HepG2 (cell line): ENCODE results near the gene BATF3. TPM values are rescaled to one million over a fixed set of nuclear protein-coding genes. Genes with fewer than 3 reads are reported as not detected.

Experiments used
- ATAC-seq: fragments of 200-7000 bp; cut with Tn5 transposase; 3 replicates; pipeline ENCODE4 v1.9.1; 2020; ENCODE audit warnings: mild to moderate bottlenecking, moderate library complexity
- BruUV-seq: library from RNA; stranded (reverse); fragments of 400-500 nt; replicated peaks from 2 replicates; lab custom pipeline; 2021; lab: Mats Ljungman, UMichigan
- CTCF ChIA-PET: fragments of 300-600 bp; formaldehyde crosslinking; extraction: SDS; loops from one replicate; lab custom pipeline; 2021; ENCODE audit warnings: low total read pairs, inconsistent platforms, low intra/inter-chr PET ratio; lab: Yijun Ruan, JAX
- POLR2A ChIA-PET: fragments of 350-600 bp; sonication (Branson Sonifier 250); formaldehyde crosslinking; loops from one replicate; lab custom pipeline; 2020; ENCODE audit warnings: antibody characterized with exemption, inconsistent platforms; lab: Yijun Ruan, JAX
- DNase-seq: peaks from one replicate; pipeline ENCODE4 v3.0.0-alpha.2; 2015; ENCODE audit warnings: low spot score
- FAIRE-seq: peaks from 3 replicates; lab custom pipeline; 2011; peaks lifted over from hg19 to GRCh38; lab: Jason Lieb, UNC
- H2AFZ ChIP-seq: one replicate; pipeline ENCODE4 v1.6.1; 2011; ENCODE audit warnings: low read length, inconsistent platforms
- H3K27ac ChIP-seq: fragments of 300-600 bp; 3 replicates; pipeline ENCODE4 v1.8.0; 2011; ENCODE audit warnings: mixed run types, mild to moderate bottlenecking, mixed read lengths, low read length, inconsistent platforms; ENCODE audit not compliant: insufficient read depth; ENCODE audit errors: extremely low read length
- H3K27me3 ChIP-seq, 2 experiments: fragments of 200-600 bp in 1 of 2; 2 replicates in 1 of 2; 3 replicates in 1 of 2; pipeline versions ENCODE4 v1.6.0 to v1.8.0; 2011; ENCODE audit warnings: low read length in 2 of 2, mild to moderate bottlenecking in 2 of 2, moderate library complexity in 2 of 2, inconsistent platforms in 1 of 2; ENCODE audit not compliant: insufficient read depth in 2 of 2, control insufficient read depth in 1 of 2
- H3K36me3 ChIP-seq, 2 experiments: fragments of 200-600 bp in 1 of 2; replicated peaks in 1 of 2; 2 replicates in 1 of 2; 3 replicates in 1 of 2; pipeline versions ENCODE4 v1.5.1 to v1.8.0; 2011; ENCODE audit warnings: low read length in 2 of 2, inconsistent platforms in 1 of 2; ENCODE audit not compliant: insufficient read depth in 2 of 2, control insufficient read depth in 1 of 2
- H3K4me1 ChIP-seq: 2 replicates; pipeline ENCODE4 v1.5.1; 2012; ENCODE audit warnings: low read length, inconsistent platforms; ENCODE audit not compliant: insufficient read depth
- H3K4me2 ChIP-seq: 2 replicates; pipeline ENCODE4 v1.6.0; 2011; ENCODE audit warnings: low read depth, low read length, inconsistent platforms
- H3K4me3 ChIP-seq, 3 experiments: fragments of 200-600 bp in 1 of 3; sonication (generic), shearing (Covaris generic) in 1 of 3; replicated peaks in 1 of 3; 2 replicates each; pipeline ENCODE4 v1.5.1; 2011 to 2016; ENCODE audit warnings: low read length in 3 of 3, inconsistent platforms in 2 of 3, low read depth in 2 of 3, mild to moderate bottlenecking in 2 of 3, control low read depth in 1 of 3, mixed read lengths in 1 of 3; ENCODE audit not compliant: insufficient read depth in 1 of 3
- H3K79me2 ChIP-seq: one replicate; pipeline ENCODE4 v1.6.1; 2011; ENCODE audit warnings: low read length, inconsistent platforms; ENCODE audit not compliant: insufficient read depth
- H3K9ac ChIP-seq: 2 replicates; pipeline ENCODE4 v1.6.0; 2011; ENCODE audit warnings: mild to moderate bottlenecking, low read depth, low read length, inconsistent platforms; ENCODE audit not compliant: insufficient read depth
- H3K9me3 ChIP-seq: 2 replicates; pipeline ENCODE4 v1.5.1; 2012; ENCODE audit warnings: mild to moderate bottlenecking, low read length
- H4K20me1 ChIP-seq: 2 replicates; pipeline ENCODE4 v1.6.0; 2011; ENCODE audit warnings: inconsistent platforms, mild to moderate bottlenecking, low read length, moderate library complexity; ENCODE audit not compliant: insufficient read depth
- EEA1 ChIP-seq: sonication (generic); formaldehyde crosslinking; IDR thresholded peaks from 2 replicates; pipeline ENCODE4 v1.5.1; 2020; ENCODE audit warnings: mild to moderate bottlenecking, missing genetic modification reagents, borderline replicate concordance
- MAF1 ChIP-seq: sonication (generic); formaldehyde crosslinking; IDR thresholded peaks from 2 replicates; pipeline ENCODE4 v1.5.0; 2020; ENCODE audit warnings: missing genetic modification reagents, borderline replicate concordance
- NKX3-1 ChIP-seq: sonication (generic); formaldehyde crosslinking; IDR thresholded peaks from 2 replicates; pipeline ENCODE4 v1.5.0; 2020; ENCODE audit warnings: missing genetic modification reagents
- ZBTB1 ChIP-seq: sonication (generic); formaldehyde crosslinking; IDR thresholded peaks from 2 replicates; pipeline ENCODE4 v1.4.0; 2020; ENCODE audit warnings: missing genetic modification reagents, borderline replicate concordance
- ZFP36L2 ChIP-seq: sonication (generic); formaldehyde crosslinking; IDR thresholded peaks from 2 replicates; pipeline ENCODE4 v1.4.0; 2020; ENCODE audit warnings: missing genetic modification reagents
- ZNF274 ChIP-seq: sonication (generic); formaldehyde crosslinking; IDR thresholded peaks from 2 replicates; pipeline ENCODE4 v1.5.1; 2020; ENCODE audit warnings: mild to moderate bottlenecking, missing genetic modification reagents
- ZNF563 ChIP-seq: sonication (generic); formaldehyde crosslinking; IDR thresholded peaks from 2 replicates; pipeline ENCODE4 v1.8.0; 2022; ENCODE audit warnings: mild to moderate bottlenecking, moderate library complexity, missing genetic modification reagents
- ZNF614 ChIP-seq: IDR thresholded peaks from 2 replicates; pipeline ENCODE4 v1.6.1; 2018; ENCODE audit warnings: missing biosample characterization, missing genetic modification reagents, inconsistent platforms, borderline replicate concordance
- ZNF850 ChIP-seq: sonication (generic); formaldehyde crosslinking; conservative IDR thresholded peaks from 2 replicates; pipeline ENCODE4 v1.9.0; 2021; ENCODE audit warnings: mild to moderate bottlenecking, missing genetic modification reagents
- WGBS: methylation state at CpG from one replicate; pipeline ENCODE4 v1.1.6; 2017; ENCODE audit warnings: low lambda C conversion rate; 5-methylcytosine and 5-hydroxymethylcytosine counted together
- in situ Hi-C: cut with HindIII; loops from 2 replicates; pipeline ENCODE4 v1.10.0; 2017; ENCODE audit warnings: low pct_unique_long_range_greater_than_20kb; ENCODE audit not compliant: extremely low pct_ligation_motif_present
- intact Hi-C: fragments of 100-400 bp; cut with micrococcal nuclease; formaldehyde crosslinking; loops from one replicate; pipeline ENCODE4 v1.10.0; 2022; ENCODE audit not compliant: unreplicated experiment
- polyA plus RNA-seq, 8 experiments: library from polyadenylated mRNA; depleted of rRNA in 3 of 8; stranded (reverse) in 7 of 8; unstranded in 1 of 8; fragments of >200 nt; fragmentation: Illumina TruSeq in 4 of 8; extraction: Trizol in 4 of 8; gene quantifications; 2 replicates each; pipeline versions ENCODE4 v1.2.1 to v1.2.3, GENCODE V29; 2011 to 2016; ENCODE audit warnings: low read depth in 4 of 8, missing spikeins in 1 of 8, mixed read lengths in 1 of 8; ENCODE audit not compliant: insufficient read depth in 1 of 8
- total RNA-seq, 5 experiments: library from RNA; depleted of rRNA; stranded (reverse); fragments of >200 nt; fragmentation: Illumina TruSeq; extraction: Trizol; gene quantifications; 2 replicates each; pipeline ENCODE4 v1.2.3, GENCODE V29; 2016; ENCODE audit warnings: low read depth in 1 of 5
- TF ChIP-seq, protein P1 (sequence below): sonication (generic); formaldehyde crosslinking; IDR thresholded peaks from 2 replicates; pipeline ENCODE4 v1.8.0; 2022; ENCODE audit warnings: mild to moderate bottlenecking, missing genetic modification reagents, moderate library complexity
- TF ChIP-seq, protein P2 (sequence below): sonication (generic); formaldehyde crosslinking; IDR thresholded peaks from 2 replicates; pipeline ENCODE4 v1.8.1; 2023; ENCODE audit warnings: mild to moderate bottlenecking, moderate library complexity, missing genetic modification reagents
- TF ChIP-seq, protein P3 (sequence below): sonication (generic); formaldehyde crosslinking; IDR thresholded peaks from 2 replicates; pipeline ENCODE4 v1.4.0; 2020; ENCODE audit warnings: missing genetic modification reagents, borderline replicate concordance
- TF ChIP-seq, protein P4 (sequence below): sonication (generic); formaldehyde crosslinking; IDR thresholded peaks from 2 replicates; pipeline ENCODE4 v1.5.0; 2020; ENCODE audit warnings: missing genetic modification reagents

BATF3 gene
- total and polyA plus RNA-seq, 2 of the 13 experiments (the other 11 are each of a cell fraction or from before 2014, with no cell fraction given): 0.13 TPM; not detected in 1

DNA sequence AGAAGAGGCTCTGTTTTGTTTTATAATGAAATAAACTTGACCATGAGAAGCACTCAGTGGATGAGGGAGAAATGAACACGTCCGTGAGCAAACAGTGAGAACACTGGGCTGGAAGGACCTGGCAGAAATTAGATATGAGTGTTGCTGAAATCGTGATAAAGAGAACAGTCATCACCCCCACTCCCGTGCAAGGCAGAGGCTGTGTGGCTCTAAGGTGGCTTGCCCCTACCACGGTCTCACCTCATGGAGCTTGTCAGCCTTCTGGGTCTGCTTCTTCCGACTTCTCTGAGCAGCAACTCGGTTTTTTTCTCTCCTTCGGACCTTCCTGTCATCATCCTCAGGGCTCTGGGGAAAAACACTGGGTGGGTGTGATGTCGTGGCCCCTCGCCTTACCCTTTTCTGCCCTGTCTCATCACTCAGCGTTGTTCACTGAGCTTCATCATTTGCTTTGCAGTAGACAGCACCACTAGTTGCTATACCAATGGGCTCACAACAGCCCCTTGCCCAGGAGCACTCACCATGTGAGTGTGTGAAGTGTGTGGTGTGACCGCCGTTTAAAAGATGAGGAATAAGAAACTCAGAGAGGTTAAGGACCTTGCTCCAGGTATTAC lies 2.8 kb downstream of the BATF3 start (continued):
- TF ChIP-seq NKX3-1 (CRISPR knock-in tag): no peak
- no peak for TF ChIP-seq ZNF614 (CRISPR knock-in tag)
- TF ChIP-seq, protein P1, sequence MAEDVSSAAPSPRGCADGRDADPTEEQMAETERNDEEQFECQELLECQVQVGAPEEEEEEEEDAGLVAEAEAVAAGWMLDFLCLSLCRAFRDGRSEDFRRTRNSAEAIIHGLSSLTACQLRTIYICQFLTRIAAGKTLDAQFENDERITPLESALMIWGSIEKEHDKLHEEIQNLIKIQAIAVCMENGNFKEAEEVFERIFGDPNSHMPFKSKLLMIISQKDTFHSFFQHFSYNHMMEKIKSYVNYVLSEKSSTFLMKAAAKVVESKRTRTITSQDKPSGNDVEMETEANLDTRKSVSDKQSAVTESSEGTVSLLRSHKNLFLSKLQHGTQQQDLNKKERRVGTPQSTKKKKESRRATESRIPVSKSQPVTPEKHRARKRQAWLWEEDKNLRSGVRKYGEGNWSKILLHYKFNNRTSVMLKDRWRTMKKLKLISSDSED (CRISPR knock-in tag): no peak

DNA sequence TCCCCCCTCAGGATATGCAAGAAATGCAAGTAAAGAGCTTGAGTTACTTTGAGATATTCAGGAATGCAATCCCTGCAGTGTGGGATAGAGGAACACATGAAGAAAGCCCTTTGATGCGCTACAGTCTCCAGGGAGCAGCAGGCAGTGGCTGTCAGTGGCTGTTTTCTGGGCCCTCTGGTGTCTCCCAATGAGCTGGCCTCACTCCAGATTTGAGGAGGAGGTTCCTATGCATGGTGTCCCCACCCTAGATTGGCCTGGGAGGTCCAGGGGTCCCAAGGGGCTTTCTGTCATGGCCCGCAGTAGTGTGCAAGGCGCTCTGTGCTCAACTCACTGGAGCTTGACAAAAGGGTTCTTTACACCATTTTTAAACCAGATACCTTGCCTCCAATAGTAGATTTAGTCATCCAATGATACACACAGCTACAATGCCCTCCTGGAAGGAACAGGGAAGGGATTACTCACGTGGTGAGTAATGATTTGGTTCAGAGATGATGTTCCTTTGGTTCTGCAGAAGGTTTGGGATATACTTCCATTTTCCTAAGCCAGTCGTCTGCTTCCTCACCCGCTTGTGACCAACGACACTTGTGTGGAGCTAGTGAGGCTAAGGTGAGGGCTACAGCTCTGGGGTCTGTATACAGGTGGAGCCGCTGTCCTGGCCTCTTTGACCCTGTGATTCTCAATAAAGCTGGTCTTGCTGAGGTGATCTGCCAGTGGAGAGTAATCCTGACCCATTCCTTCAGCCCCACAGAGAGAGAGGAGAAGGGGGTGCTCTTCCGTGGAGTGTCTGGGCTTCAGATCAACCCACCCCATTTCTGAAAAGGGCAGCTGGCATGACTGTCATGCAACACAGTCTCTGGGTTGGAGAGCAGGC lies 6.6 kb downstream of the BATF3 start:
- Histone ChIP-seq H3K79me2 (no peaks in the 10 kb centered on the region), H2AFZ (no peak overlapping the region), H3K4me3 (no peak overlapping the region), H3K4me1 (peaks cover 11% of the 10 kb centered on the region), H3K4me2 (no peak overlapping the region), H3K36me3 (no peaks in the 10 kb centered on the region), H3K27ac (no peak overlapping the region), H4K20me1 (no peaks in the 10 kb centered on the region), H3K27me3 (peaks cover 7 to 79% of the 10 kb centered on the region in 2 experiments; a peak in 4 of 5 replicates), H3K9ac (no peak overlapping the region), H3K9me3 (no peaks in the 10 kb centered on the region)
- ATAC-seq (no peak), DNase-seq (no peak), FAIRE-seq (no peak)
- ChIA-PET POLR2A (no interaction called here), CTCF (no interaction called here)
- intact Hi-C loops (no loop called here), in situ Hi-C loops (no loop called here)
- BruUV-seq: no TSS peak
- WGBS: 78% methylated on average over 7 of the region's 9 CpGs
- TF ChIP-seq MAF1 (no peak), ZFP36L2 (CRISPR knock-in tag) (no peak), EEA1 (CRISPR knock-in tag) (no peak), ZBTB1 (no peak), ZNF850 (CRISPR knock-in tag) (no peak), ZNF563 (no peak), ZNF274 (CRISPR knock-in tag) (no peak)
- TF ChIP-seq, protein P2, sequence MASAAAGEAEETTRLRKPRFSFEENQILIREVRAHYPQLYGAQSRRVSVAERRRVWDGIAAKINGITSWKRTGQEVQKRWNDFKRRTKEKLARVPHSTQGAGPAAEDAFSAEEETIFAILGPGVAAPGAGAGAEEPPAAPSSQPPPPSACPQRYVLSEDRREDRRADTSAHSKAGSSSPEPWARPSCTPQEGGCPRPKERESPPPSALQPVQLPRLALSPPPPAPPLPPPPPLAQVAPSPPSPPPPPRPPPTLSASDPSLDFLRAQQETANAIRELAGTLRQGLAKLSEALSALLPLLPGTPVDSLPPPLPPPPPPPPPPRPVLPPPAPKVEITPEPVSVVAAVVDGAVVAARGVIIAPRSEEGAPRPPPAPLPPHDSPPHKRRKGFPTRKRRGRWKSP: no peak
- TF ChIP-seq, protein P3, sequence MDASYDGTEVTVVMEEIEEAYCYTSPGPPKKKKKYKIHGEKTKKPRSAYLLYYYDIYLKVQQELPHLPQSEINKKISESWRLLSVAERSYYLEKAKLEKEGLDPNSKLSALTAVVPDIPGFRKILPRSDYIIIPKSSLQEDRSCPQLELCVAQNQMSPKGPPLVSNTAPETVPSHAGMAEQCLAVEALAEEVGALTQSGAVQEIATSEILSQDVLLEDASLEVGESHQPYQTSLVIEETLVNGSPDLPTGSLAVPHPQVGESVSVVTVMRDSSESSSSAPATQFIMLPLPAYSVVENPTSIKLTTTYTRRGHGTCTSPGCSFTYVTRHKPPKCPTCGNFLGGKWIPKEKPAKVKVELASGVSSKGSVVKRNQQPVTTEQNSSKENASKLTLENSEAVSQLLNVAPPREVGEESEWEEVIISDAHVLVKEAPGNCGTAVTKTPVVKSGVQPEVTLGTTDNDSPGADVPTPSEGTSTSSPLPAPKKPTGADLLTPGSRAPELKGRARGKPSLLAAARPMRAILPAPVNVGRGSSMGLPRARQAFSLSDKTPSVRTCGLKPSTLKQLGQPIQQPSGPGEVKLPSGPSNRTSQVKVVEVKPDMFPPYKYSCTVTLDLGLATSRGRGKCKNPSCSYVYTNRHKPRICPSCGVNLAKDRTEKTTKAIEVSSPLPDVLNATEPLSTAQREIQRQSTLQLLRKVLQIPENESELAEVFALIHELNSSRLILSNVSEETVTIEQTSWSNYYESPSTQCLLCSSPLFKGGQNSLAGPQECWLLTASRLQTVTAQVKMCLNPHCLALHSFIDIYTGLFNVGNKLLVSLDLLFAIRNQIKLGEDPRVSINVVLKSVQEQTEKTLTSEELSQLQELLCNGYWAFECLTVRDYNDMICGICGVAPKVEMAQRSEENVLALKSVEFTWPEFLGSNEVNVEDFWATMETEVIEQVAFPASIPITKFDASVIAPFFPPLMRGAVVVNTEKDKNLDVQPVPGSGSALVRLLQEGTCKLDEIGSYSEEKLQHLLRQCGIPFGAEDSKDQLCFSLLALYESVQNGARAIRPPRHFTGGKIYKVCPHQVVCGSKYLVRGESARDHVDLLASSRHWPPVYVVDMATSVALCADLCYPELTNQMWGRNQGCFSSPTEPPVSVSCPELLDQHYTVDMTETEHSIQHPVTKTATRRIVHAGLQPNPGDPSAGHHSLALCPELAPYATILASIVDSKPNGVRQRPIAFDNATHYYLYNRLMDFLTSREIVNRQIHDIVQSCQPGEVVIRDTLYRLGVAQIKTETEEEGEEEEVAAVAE (CRISPR knock-in tag): no peak
- TF ChIP-seq, protein P4, sequence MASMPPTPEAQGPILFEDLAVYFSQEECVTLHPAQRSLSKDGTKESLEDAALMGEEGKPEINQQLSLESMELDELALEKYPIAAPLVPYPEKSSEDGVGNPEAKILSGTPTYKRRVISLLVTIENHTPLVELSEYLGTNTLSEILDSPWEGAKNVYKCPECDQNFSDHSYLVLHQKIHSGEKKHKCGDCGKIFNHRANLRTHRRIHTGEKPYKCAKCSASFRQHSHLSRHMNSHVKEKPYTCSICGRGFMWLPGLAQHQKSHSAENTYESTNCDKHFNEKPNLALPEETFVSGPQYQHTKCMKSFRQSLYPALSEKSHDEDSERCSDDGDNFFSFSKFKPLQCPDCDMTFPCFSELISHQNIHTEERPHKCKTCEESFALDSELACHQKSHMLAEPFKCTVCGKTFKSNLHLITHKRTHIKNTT: no peak
